AG10803 (cell line): Measurements from ENCODE around the gene ZNF451.

Source experiments
- DNase-seq: peaks from one replicate; pipeline ENCODE4 v3.0.0; 2010; ENCODE audit warnings: low read depth
- H3K4me3 ChIP-seq: 2 replicates; pipeline ENCODE4 v1.5.1; 2011; ENCODE audit warnings: mild to moderate bottlenecking, low read length, control low read depth
- CTCF ChIP-seq: conservative IDR thresholded peaks from 2 replicates; pipeline ENCODE4 v1.5.1; 2011; ENCODE audit warnings: mild to moderate bottlenecking, low read length, control low read depth, inconsistent platforms

Gene ZNF451

GRCh38 chr6:57147955-57148858 lies 58.2 kb downstream of the ZNF451 start:
- no peak for TF ChIP-seq CTCF
- H3K4me3 ChIP-seq, result no peak overlapping the region
- no peak for DNase-seq

- DNase-seq, result no peak
- TF ChIP-seq CTCF, result no peak
- no peak overlapping the region for H3K4me3 ChIP-seq
Observed at GRCh38 chr6:57158658-57159057, 68.7 kb downstream of the ZNF451 start.

GRCh38 chr6:57159127-57159526 lies 69.1 kb downstream of the ZNF451 start:
- DNase-seq, result no peak
- TF ChIP-seq CTCF, result no peak
- H3K4me3 ChIP-seq, result no peak overlapping the region

GRCh38 chr6:57162028-57162427 lies 72.0 kb downstream of the ZNF451 start:
- H3K4me3 ChIP-seq, result no peak overlapping the region
- TF ChIP-seq CTCF, result no peak
- no peak for DNase-seq

GRCh38 chr6:57162516-57162915 lies 72.5 kb downstream of the ZNF451 start:
- no peak overlapping the region for H3K4me3 ChIP-seq
- TF ChIP-seq CTCF, result no peak
- no peak for DNase-seq

GRCh38 chr6:57163956-57164355 lies 74.0 kb downstream of the ZNF451 start:
- no peak overlapping the region for H3K4me3 ChIP-seq
- no peak for DNase-seq
- no peak for TF ChIP-seq CTCF

- H3K4me3 ChIP-seq, result no peak overlapping the region
- TF ChIP-seq CTCF, result no peak
- no peak for DNase-seq
Observed at GRCh38 chr6:57165080-57165479, 75.1 kb downstream of the ZNF451 start.
